HL-60 (cell line): Measurements from ENCODE around the gene AMPD2.

Experiments used
- DNase-seq, 2 experiments: peaks; one replicate each; pipeline ENCODE4 v3.0.0-alpha.2; 2010 to 2020; ENCODE audit warnings: low read depth in 1 of 2, low spot score in 1 of 2
- H3K27ac ChIP-seq: fragments of 250-450 bp; sonication (Bioruptor Pico); replicated peaks from 2 replicates; pipeline ENCODE4 v1.5.1; 2020; ENCODE audit warnings: mild to moderate bottlenecking, moderate library complexity
- H3K27me3 ChIP-seq: fragments of 250-450 bp; sonication (Bioruptor Pico); 2 replicates; pipeline ENCODE4 v1.5.1; 2021; ENCODE audit warnings: mild to moderate bottlenecking, moderate library complexity; ENCODE audit not compliant: insufficient read depth, poor library complexity, severe bottlenecking
- H3K4me3 ChIP-seq: replicated peaks from 2 replicates; pipeline ENCODE4 v1.5.1; 2011; ENCODE audit warnings: mild to moderate bottlenecking, control low read depth, low read length; ENCODE audit not compliant: insufficient read depth
- GABPA ChIP-seq: IDR thresholded peaks from 2 replicates; pipeline ENCODE4 v1.6.1; 2012; ENCODE audit warnings: low read depth
- POLR2AphosphoS5 ChIP-seq: IDR thresholded peaks from 2 replicates; pipeline ENCODE4 v1.6.1; 2012; ENCODE audit warnings: low read depth
- SPI1 ChIP-seq: IDR thresholded peaks from 2 replicates; pipeline ENCODE4 v1.6.1; 2012; ENCODE audit warnings: low read depth, mild to moderate bottlenecking, borderline replicate concordance
- TF ChIP-seq, protein P1 (sequence below): IDR thresholded peaks from 2 replicates; pipeline ENCODE4 v1.6.1; 2012; ENCODE audit warnings: low read depth; ENCODE audit not compliant: insufficient replicate concordance
- TF ChIP-seq, protein P2 (sequence below): IDR thresholded peaks from one replicate; pipeline ENCODE4 v1.5.1; 2011; ENCODE audit warnings: low read length, control low read depth, inconsistent platforms; ENCODE audit not compliant: insufficient read depth

The AMPD2 gene

DNA sequence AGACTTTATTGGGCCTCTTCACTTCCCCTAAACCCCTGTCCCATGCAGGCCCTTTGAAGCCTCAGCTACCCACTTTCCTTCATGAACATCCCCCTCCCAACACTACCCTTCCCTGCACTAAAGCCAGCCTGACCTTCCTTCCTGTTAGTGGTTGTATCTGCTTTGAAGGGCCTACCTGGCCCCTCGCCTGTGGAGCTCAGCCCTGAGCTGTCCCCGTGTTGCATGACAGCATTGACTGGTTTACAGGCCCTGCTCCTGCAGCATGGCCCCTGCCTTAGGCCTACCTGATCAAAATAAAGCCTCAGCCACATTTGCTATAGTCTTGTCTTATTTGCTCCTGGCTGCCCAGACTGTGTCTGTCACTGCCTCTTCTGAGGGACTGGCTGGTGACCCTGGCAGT, 41.8 kb downstream of the AMPD2 start:
- Histone ChIP-seq H3K27me3 (no peaks in the 10 kb centered on the region), H3K27ac (no peak overlapping the region), H3K4me3 (no peak overlapping the region)
- TF ChIP-seq GABPA (no peak), POLR2AphosphoS5 (no peak), SPI1 (no peak)
- TF ChIP-seq, protein P1, sequence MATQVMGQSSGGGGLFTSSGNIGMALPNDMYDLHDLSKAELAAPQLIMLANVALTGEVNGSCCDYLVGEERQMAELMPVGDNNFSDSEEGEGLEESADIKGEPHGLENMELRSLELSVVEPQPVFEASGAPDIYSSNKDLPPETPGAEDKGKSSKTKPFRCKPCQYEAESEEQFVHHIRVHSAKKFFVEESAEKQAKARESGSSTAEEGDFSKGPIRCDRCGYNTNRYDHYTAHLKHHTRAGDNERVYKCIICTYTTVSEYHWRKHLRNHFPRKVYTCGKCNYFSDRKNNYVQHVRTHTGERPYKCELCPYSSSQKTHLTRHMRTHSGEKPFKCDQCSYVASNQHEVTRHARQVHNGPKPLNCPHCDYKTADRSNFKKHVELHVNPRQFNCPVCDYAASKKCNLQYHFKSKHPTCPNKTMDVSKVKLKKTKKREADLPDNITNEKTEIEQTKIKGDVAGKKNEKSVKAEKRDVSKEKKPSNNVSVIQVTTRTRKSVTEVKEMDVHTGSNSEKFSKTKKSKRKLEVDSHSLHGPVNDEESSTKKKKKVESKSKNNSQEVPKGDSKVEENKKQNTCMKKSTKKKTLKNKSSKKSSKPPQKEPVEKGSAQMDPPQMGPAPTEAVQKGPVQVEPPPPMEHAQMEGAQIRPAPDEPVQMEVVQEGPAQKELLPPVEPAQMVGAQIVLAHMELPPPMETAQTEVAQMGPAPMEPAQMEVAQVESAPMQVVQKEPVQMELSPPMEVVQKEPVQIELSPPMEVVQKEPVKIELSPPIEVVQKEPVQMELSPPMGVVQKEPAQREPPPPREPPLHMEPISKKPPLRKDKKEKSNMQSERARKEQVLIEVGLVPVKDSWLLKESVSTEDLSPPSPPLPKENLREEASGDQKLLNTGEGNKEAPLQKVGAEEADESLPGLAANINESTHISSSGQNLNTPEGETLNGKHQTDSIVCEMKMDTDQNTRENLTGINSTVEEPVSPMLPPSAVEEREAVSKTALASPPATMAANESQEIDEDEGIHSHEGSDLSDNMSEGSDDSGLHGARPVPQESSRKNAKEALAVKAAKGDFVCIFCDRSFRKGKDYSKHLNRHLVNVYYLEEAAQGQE = no peak
- TF ChIP-seq, protein P2, sequence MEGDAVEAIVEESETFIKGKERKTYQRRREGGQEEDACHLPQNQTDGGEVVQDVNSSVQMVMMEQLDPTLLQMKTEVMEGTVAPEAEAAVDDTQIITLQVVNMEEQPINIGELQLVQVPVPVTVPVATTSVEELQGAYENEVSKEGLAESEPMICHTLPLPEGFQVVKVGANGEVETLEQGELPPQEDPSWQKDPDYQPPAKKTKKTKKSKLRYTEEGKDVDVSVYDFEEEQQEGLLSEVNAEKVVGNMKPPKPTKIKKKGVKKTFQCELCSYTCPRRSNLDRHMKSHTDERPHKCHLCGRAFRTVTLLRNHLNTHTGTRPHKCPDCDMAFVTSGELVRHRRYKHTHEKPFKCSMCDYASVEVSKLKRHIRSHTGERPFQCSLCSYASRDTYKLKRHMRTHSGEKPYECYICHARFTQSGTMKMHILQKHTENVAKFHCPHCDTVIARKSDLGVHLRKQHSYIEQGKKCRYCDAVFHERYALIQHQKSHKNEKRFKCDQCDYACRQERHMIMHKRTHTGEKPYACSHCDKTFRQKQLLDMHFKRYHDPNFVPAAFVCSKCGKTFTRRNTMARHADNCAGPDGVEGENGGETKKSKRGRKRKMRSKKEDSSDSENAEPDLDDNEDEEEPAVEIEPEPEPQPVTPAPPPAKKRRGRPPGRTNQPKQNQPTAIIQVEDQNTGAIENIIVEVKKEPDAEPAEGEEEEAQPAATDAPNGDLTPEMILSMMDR = no peak
- no peak for DNase-seq

DNA sequence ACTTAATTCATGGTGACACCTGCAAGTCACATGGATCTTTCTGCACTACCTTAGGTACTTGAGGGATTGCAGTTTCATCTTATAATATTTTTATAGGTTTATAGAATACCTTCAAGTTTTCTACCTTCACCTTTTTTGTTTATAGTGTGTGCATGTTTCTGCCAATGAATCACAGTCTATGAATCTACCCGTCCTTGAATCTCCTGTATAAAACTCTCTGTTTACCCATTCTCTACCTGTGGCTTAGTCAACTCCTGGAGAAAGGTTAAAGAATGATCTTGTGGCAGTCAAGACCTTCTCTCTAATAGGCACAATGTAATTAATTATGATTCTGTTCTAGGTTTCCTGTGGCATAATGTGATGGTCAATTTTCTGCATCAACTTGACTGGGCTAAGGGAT, 45.0 kb downstream of the AMPD2 start:
- H3K27me3 ChIP-seq = no peaks in the 10 kb centered on the region
- H3K4me3 ChIP-seq = no peak overlapping the region
- H3K27ac ChIP-seq = no peak overlapping the region
- DNase-seq = no peak
- TF ChIP-seq GABPA = no peak
- TF ChIP-seq, protein P1 = no peak
- no peak for TF ChIP-seq POLR2AphosphoS5
- TF ChIP-seq SPI1 = no peak
- TF ChIP-seq, protein P2 = no peak

DNA sequence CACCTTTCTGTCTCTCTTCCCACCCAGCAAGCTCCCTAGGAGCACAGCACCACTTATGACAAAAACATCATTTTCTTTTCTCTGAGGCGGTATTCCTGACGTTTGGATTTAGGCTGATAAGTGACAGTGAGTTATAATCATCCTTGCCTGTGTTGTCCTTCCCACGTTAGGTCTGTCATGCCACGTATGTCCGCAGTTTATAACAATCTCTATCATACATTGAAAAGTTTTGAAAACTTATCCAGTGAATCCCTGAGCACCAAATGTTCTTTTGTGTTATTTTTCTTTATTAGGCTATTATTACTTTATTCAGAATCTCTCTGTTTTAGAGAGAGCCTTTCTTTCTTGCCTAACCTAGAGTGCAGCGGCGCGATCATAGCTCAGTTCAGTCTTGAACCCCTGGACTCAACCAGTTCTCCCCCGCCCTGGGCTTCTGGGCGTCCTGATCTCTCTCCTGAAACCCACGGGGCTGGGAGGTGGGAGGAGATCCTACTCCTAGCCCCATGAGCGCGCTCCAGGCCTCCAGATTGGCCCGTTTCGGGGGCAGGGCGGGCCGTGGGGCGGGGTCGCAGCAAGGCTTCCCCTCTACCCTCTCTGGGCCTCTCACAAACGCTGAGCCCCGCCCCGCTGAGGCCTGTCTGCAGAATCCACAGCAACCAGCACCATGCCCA, 48.0 kb downstream of the AMPD2 start, which contains the start of gene GSTM2:
TSS of gene GSTM2 (plus strand) at position 606 of the 671 bp plus-strand sequence. CDS start at position 665, 59 bp downstream.
- Histone ChIP-seq H3K4me3 (no peak within 1 kb of the TSS), H3K27me3 (peaks cover 2% of the 10 kb centered on the region), H3K27ac (no peak within 1 kb of the TSS)
- TF ChIP-seq POLR2AphosphoS5 (no peak), GABPA (no peak), SPI1 (no peak)
- TF ChIP-seq, protein P1 = no peak
- TF ChIP-seq, protein P2 = no peak
- DNase-seq = no peak
